Activated CD4-positive, alpha-beta T cell treated with anti-CD3 and anti-CD28 coated beads, Interleukin-2, amount 50 U/mL, for 4 hours (primary cell): ENCODE data around the gene CSNK1G1.
"Not testable (repeated sequence)": the region's sequence is repeated elsewhere in the genome, so short reads cannot be mapped to it uniquely, and the experiment has no call there.

ENCODE experiments used
- DNase-seq, 2 experiments: peaks; one replicate each; pipeline ENCODE4 v3.0.0-alpha.2; 2020

CSNK1G1 gene

DNA sequence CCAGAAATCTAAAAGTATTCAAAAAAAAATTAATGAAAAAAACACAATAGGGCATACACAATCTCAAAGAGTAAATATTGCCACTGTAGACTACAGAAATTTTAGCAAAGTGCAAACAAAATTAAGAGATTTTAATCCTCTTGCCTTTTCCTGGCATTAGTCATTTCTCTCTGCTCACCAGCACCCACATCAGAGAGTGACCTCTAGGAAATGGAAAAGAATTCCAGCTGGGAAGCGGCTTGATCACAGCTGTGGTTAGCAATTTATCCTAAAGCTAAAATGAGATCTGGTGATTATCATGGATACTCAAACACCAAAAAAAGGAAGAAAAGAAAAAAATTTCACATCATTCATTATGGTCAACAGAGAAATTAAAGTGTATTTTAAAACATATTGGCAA is 7.5 kb downstream of the CSNK1G1 start:
- DNase-seq: no peak

DNA sequence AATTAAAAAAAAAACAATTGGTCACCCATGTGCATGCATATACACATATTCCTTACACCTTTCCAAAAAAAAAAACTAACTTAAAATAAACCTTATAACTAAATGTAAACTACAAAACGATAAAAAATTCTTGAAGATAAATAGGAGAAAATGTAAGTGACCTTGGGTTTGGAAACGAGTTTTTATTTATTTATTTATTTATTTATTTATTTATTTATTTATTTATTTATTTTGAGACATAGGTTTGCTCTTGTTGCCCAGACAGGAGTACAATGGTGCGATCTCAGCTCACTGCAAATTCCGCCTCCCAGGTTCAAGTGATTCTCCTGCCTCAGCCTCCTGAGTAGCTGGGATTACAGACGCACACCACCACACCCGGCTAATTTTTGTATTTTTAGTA is 9.7 kb downstream of the CSNK1G1 start:
- DNase-seq: not testable (repeated sequence)

DNA sequence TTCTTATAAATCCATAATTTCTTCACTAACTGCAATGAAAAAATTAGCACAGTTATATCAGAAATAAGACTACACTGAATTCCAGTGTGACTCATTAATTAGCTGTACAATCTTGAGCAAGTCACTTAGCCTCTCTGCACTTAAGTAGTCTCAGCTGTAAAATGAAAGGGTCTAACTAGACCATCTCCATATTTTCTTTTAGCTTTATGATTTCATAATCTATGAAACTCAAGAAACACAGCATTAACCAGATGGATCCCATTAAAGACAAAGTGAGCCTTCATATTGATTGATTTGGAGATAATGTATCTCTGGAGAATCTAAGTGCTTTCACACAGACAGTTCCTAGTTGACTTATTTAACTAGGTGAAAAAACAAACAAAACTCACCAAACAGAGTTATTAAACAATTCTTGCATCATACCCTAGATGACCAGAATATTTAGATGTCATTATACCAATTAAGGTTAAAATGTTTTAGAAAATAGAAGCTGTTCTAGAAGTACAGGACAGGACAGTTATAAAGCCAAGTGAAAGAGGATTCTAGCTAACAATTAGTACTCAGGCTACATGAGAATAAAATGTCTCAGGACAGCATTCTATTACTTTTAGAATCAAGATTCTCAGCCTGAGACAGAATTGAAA is 11.2 kb downstream of the CSNK1G1 start:
- DNase-seq: no peak

DNA sequence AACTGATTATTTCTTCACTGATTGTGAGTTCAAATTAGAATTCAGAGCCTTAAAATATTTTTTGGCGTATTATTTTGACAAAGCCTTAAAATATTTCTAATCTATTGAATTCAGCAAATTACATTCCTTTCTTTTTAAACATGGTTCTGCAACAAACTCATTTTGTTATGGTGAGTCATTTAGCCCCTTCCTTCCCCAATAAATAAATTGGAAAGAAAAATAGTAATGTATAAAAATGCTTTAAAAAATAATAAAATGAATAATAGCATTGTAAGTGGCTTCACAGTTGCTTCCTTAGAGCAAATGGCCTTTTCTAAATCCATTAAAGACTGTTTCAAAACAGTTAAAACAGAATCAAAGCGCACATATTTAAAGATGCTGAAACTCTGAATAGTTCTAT is 12.1 kb downstream of the CSNK1G1 start:
- no peak for DNase-seq

DNA sequence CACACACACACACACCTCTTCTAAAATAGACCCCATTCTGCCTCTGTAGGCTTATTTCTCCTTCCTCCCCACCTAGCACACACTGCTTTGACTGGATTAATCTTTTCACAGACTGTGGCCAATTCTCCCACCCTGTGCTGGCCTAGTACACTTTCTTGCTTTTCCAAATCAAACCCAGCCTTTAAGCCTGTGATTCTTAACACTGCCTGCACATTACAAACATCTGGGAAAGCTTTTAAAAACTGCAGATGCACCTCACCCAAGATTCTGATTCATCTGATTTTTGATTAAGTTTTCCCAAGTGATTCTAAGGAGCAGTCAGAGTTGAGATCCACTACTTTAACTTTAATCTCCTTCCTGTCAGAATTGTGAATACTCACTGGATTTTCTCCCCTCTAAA is 12.8 kb downstream of the CSNK1G1 start:
- DNase-seq: no peak

DNA sequence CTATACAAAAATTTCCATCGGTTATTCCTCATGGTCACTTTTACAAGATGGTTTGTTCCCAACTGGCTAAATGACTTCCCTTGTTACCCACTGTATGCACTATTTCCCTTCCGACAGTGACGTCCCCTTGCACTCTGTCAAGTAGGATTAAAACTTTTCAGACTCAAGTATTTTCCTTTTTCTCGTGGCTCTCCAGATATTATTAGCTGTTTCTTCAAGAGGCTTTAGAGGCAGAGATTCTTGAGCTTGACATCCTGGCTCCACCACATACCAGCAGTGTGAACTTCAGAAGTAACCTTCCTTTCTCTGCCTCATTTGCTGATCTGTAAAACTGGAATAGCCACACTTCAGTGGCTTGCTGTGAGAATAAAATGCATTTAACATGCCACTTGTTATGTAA is 14.0 kb downstream of the CSNK1G1 start:
- DNase-seq: no peak

DNA sequence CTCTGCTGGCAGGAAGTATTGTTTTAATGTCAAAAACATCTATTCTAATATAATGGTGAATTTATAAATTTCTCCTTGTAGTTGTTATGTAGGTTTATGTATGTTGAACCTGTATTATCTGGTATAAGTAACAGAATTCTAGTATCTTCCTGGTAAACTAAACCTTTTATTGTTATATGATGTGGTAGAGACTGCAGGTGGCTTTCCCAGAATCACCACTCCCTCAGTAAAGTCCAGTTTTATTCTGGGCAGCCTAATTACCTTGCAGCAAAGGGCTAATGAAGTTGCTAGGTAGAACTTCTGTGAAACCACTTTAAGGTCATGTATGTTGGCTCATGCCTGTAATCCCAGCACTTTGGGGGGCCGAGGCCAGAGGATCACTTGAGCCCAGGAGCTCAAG is 15.6 kb downstream of the CSNK1G1 start:
- no peak for DNase-seq

DNA sequence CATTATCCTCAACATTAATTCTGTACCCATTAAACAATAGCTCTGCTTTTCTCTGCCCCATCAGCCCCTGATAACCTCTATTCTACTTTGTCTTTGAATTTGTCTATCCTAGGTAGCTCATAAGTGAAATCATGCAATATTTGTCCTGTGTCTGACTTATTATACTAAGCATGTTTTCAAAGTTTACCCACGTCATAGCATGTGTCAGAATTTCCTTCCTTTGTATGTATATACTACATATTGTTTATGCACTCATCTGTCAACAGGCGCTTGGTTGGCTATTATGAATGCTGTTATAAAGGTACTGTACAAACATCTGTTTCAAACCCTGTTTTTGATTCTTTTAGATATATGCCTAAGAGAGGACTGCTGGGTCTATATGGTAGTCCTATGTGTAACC is 18.2 kb downstream of the CSNK1G1 start:
- no peak for DNase-seq

DNA sequence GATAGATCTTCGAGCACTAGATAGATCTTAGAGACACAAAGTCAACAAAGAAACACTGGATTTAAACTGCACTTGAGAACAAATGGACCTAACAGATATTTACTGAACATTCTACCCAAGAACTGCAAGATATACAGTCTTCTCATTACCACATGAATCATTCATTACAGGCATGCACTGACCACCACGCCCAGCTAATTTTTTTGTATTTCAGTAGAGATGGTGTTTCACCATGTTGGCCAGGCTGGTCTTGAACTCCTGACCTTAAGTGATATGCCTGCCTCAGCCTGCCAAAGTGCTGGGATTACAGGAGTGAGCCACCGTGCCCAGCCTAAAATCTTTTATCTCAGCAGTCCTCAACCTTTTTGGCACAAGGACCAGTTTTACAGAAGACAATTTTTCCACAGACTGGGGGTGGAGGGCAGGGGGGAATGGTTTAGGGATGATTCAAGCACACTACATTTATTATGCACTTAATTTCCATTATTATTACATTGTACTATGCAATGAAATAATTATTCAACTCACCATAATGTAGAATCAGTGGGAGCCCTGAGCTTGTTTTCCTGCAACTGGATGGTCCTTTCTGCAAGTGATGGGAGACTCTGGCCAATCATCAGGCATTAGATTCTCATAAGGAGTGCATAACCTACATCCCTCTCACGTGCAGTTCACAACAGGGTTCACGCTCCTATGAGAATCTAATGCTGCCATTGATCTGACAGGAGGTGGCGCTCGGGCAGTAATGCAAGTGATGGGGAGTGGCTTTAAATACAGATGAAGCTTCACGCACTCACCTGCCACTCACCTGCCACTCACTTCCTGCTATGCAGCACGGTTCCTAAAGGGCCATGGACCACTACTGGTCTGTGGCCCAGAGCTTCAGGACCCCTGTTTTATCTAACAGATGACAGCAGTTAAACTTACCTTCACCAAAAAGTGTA is 21.7 kb downstream of the CSNK1G1 start:
- peak; percentile 39 to 42 for DNase-seq

DNA sequence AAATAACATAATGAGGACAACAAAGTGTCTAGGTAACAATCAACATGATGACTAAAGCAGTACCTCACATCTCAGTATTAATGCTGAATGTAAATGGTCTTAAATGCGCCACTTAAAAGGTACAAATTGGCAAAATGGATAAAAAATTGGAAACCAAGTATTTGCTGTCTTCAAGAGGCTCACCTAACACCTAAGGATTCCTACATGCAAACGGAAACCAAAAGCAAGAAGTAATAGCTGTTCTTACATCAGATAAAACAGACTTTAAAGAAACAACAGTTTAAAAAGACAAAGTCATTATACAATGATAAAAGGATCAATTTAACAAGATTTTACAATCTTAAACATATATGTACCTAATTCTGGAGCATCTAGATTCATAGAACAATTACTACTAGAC is 22.5 kb downstream of the CSNK1G1 start:
- no peak for DNase-seq

DNA sequence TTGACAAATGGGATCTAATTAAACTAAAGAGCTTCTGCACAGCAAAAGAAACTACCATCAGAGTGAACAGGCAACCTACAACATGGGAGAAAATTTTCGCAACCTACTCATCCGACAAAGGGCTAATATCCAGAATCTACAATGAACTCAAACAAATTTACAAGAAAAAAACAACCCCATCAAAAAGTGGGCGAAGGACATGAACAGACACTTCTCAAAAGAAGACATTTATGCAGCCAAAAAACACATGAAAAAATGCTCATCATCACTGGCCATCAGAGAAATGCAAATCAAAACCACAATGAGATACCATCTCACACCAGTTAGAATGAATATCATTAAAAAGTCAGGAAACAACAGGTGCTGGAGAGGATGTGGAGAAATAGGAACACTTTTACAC is 24.3 kb downstream of the CSNK1G1 start:
- DNase-seq: not testable (repeated sequence)

DNA sequence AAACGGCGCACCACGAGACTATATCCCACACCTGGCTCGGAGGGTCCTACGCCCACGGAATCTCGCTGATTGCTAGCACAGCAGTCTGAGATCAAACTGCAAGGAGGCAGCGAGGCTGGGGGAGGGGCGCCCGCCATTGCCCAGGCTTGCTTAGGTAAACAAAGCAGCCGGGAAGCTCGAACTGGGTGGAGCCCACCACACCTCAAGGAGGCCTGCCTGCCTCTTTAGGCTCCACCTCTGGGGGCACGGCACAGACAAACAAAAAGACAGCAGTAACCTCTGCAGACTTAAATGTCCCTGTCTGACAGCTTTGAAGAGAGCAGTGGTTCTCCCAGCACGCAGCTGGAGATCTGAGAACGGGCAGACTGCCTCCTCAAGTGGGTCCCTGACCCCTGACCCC is 29.0 kb downstream of the CSNK1G1 start:
- DNase-seq: not testable (repeated sequence)

DNA sequence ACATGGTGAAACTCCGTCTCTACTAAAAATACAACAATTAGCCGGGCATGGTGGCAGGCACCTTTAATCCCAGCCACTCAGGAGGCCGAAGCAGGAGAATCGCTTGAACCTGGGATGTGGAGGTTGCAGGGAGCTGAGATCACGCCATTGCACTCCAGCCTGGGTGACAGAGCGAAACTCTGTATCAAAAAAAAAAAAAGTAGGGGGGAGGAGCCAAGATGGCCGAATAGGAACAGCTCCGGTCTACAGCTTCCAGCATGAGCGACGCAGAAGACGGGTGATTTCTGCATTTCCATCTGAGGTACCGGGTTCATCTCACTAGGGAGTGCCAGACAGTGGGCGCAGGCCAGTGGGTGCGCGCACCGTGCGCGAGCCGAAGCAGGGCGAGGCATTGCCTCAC is 29.5 kb downstream of the CSNK1G1 start:
- not testable (repeated sequence) for DNase-seq

DNA sequence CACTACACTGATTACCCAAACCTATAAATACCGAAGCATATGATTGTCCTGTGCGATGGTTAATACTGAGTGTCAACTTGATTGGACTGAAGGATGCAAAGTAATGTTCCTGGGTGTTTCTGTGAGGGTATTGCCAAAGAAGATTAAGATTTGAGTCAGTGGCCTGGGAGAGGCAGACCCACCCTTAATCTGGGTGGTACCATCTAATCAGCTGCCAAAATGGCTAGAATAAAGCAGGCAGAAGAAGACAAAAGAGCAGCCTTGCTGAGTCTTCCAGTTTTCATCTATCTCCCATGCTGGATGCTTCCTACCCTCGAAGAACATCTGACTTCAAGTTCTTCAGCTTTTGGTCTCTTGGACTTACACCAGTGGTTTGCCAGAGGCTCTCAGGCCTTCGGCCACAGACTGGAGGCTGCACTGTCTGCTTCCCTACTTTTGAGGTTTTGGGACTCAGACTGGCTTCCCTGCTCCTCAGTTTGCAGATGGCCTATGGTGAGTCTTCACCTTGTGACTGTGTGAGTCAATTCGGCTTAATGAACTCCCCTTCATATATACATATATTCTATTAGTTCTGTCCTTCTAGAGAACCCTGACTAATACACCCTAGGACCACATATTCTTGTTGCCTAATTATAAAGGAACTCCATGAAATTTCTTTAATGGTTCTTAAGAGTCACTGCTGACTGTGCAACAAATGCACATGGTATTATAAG is 31.7 kb downstream of the CSNK1G1 start:
- DNase-seq: no peak

DNA sequence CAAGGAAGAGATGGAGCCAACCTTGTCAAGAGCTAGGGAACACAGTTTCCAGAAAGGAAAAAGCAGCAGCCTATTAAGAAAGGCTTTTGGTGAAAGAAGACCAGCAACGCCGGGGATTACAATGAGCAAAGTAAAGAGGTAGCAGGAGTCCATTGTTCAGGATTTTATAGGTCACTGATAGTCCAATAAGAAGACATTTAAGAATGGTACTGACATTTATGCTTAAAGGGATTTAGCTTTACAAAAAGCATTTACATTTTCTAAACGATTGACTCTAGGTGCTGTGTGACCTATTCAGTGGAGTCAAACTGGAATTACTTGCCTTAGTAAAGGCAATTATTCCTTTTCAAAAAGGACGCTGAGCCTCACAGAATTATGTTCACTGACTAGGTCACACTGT is 40.8 kb downstream of the CSNK1G1 start:
- DNase-seq: no peak

DNA sequence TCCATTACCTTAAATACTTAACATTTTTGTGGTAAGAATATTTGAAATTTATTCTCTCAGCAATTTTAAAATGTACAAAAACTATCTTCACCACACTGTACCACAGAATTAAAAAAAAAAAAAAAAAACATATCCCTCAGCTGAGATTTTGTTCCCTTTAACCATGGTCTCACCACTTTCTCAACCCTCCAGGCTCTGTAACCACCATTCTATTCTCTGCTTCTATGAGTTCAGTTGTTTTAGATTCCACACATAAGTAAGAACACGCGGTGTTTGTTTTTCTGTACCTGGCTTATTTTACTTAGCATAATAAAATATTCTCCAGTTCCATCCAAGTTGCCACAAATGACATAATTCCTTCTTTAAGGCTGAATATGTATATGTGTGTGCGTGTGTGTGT is 41.5 kb downstream of the CSNK1G1 start:
- DNase-seq: no peak

DNA sequence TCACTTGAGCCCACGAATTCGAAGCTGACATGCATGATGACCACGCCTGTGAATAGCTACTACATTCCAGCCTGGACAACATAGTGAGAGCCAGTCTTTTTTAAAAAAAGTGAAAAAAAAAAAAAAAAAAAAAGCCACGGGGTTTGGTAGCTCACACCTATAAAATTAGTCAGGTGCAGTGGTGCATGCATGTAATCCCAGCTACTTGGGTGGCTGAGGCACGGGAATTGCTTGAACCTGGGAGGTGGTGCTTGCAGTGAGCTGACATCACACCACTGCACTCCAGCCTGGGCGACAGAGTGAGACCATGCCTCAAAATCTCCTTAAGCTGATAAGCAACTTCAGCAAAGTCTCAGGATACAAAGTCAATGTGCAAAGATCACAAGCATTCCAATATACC is 44.4 kb downstream of the CSNK1G1 start:
- DNase-seq: no peak

DNA sequence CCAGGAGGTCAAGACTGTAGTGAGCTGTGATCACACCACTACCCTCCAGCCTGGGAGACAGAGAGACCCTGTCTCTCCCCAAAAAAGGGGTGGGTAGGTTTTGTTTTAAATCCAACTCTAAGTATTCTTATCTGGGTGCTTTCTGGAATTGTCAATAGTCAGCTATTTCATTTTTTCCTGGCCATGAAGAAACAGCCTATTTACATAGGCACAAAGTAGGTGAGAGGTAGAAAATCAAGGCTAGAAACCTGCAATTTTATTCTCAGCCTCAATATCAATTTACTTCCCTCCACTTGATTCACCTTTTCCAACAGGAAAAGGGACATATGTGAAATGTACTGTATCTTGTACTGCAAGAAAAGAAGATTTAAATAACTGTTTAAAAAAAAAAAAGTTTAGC is 45.9 kb downstream of the CSNK1G1 start:
- DNase-seq: no peak

DNA sequence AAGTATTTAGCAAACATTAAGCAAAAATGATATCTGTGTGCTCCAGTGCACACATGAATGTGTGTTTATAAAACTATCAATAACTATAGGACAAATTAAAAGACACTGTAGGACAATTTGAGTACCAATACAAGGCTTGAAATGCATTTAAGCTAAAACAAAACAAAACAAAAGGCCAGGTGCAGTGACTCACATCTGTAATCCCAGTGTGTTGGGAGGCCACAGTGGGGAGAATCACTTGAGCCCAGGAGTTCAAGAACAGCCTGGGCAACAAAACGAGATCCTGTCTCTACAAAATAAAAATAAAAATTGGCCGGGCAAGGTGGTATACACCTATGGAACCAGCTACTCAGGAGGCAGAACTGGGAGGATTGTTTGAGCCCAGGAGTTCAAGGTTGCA is 50.7 kb downstream of the CSNK1G1 start:
- no peak for DNase-seq

DNA sequence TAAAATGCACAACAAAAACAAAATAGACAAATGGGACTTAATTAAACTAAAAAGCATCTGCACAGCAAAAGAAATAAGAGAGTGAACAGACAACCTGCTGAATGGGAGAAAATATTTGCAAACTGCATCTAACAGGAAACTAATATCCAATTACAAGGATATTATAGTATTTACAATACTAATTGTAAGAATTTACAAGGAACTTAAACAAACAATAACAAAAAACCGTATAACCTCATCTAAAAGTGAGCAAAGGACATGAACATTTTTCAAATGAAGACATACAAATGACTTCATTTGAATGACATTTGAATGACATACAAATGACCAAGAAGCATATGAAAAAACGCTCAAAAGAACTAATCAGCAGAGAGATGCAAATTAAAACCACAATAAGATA is 66.4 kb downstream of the CSNK1G1 start:
- DNase-seq: no peak

DNA sequence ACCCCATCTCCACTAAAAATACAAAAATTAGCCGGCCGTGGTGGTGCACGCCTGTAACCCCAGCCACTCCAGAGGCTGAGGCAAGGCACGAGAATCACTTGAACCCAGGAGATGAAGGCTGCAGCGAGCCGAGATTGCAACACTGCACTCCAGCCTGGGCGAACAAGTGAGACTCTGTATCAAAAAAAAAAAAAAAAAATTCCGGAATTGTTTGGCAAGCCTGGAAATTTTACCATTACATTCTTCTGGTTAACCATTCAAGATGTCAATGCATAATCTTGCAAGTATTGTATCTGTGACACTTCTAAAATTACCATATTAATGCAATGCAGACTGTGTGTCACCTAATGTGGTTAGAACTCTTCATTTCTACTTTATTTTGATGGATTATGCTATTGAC is 67.0 kb downstream of the CSNK1G1 start:
- DNase-seq: no peak

DNA sequence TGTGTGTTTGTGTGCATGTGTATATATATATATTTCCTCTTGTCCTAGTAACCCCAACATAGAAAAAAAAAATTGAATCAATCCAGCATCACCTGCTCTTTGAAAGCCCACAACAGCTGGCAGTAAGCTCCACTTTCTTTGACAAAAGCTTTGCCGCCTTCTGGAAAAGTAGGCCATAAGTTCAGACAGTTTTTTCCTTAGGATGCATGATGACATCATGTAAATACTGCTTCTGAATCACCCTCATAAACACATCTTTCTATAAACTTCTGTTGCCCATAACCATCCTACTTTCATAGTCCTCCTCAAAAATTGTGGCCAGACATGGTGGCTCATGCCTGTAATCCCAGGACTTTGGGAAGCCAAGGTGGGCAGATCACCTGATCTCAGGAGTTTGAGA is 67.4 kb downstream of the CSNK1G1 start:
- no peak for DNase-seq

DNA sequence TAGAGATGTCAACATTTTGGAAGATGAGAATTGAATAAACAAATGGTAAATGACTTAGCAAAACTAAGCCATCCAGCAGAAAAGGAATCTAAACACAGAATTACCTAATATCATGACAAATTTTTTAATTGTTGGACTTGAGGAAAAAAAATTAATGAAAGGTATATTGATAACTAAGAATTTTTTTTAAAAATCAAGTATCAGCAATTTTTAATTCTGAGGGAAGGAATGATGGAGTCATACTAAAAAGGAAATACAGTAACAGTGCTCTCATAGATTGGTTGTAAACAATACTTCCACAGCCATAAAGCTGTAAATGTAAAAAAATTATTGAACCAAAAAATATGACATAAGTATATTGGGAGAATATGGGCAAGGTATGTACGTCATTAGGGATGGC is 68.0 kb downstream of the CSNK1G1 start:
- no peak for DNase-seq

DNA sequence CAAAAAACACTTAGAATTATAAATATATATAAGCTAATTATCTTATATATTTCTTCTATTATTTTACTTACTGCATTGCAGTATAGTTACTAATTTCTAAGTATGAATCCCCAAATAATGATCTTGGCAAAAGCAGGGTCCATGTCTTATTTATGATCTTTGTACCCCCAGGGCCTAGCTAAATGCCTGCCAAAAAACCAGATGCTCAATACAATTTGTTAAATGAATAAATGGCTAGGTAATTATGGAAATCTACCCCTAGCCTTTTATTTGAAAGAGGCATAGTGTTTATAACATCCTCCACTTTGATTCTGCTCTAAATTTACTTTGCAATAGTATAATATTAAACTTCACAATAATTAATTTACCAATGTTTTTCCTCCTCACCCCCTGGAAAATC is 69.5 kb downstream of the CSNK1G1 start:
- DNase-seq: no peak
